ENCODE results near the gene KRTAP10-4. TPM values are rescaled to one million over a fixed set of nuclear protein-coding genes. Genes with fewer than 3 reads are reported as not detected.

The KRTAP10-4 gene
- total and polyA plus RNA-seq, 2 donors from 2014 or later = not detected

GRCh38 chr21:44581158-44581557 is 7.6 kb downstream of the KRTAP10-4 start:
- FAIRE-seq (no peak), DNase-seq (no peak)
- Histone ChIP-seq H3K36me3 (ENCODE audit: control insufficient read depth in 2 of 3, insufficient read depth in 3 of 3, low read length in 3 of 3) (no peaks in the 10 kb centered on the region), H3K9me3 (ENCODE audit: control insufficient read depth in 2 of 3, insufficient read depth in 1 of 3, low read length in 3 of 3) (peaks cover 0 to 10% (median 4%) of the 10 kb centered on the region in 3 donors), H3K27me3 (ENCODE audit: control insufficient read depth, insufficient read depth, low read length) (no peaks in the 10 kb centered on the region), H3K4me1 (ENCODE audit: control insufficient read depth in 2 of 3, insufficient read depth in 2 of 3, low read depth in 1 of 3, low read length in 3 of 3) (no peaks in the 10 kb centered on the region), H3K4me3 (ENCODE audit: low read length in 3 of 3) (no peak overlapping the region), H3K27ac (ENCODE audit: low read depth in 2 of 2, low read length in 2 of 2) (no peak overlapping the region), H3K9ac (ENCODE audit: low read length in 3 of 3) (no peak overlapping the region)
- TF ChIP-seq, protein P1, sequence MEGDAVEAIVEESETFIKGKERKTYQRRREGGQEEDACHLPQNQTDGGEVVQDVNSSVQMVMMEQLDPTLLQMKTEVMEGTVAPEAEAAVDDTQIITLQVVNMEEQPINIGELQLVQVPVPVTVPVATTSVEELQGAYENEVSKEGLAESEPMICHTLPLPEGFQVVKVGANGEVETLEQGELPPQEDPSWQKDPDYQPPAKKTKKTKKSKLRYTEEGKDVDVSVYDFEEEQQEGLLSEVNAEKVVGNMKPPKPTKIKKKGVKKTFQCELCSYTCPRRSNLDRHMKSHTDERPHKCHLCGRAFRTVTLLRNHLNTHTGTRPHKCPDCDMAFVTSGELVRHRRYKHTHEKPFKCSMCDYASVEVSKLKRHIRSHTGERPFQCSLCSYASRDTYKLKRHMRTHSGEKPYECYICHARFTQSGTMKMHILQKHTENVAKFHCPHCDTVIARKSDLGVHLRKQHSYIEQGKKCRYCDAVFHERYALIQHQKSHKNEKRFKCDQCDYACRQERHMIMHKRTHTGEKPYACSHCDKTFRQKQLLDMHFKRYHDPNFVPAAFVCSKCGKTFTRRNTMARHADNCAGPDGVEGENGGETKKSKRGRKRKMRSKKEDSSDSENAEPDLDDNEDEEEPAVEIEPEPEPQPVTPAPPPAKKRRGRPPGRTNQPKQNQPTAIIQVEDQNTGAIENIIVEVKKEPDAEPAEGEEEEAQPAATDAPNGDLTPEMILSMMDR (IDR thresholded peaks at IDR 0.05; ENCODE audit: borderline replicate concordance, extremely low read depth, insufficient read depth) = no peak
- intact Hi-C loops (cut with DNase I) = no loop called here

DNA sequence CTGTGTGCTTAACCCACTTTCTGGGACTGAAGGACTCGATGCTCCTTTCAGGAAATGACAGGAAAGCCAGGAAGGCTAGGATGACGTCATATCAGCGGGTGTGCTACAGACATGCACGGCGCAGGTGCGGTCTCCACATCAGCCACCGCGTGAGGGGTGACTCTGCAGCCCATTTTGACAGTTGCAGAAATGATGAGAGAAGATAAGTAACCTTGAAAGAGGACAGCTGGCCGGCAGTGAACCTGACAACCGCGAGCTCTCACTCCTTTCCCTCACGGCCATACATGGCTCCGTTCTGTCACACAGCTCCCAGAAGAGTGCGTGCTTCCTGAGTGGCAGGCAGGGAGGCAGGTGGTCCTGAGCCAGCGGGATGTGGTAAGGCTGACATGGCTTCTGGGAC is 8.5 kb downstream of the KRTAP10-4 start:
- intact Hi-C loops (cut with DNase I) = no loop called here
- DNase-seq = no peak
- TF ChIP-seq, protein P1 (IDR thresholded peaks at IDR 0.05; ENCODE audit: borderline replicate concordance, extremely low read depth, insufficient read depth) = no peak

GRCh38 chr21:44583089-44583799 is 9.7 kb downstream of the KRTAP10-4 start:
- Histone ChIP-seq H3K27ac (ENCODE audit: low read depth in 2 of 2, low read length in 2 of 2) (no peak overlapping the region), H3K27me3 (ENCODE audit: control insufficient read depth, insufficient read depth, low read length) (no peaks in the 10 kb centered on the region), H3K4me1 (ENCODE audit: control insufficient read depth in 2 of 3, insufficient read depth in 2 of 3, low read depth in 1 of 3, low read length in 3 of 3) (no peaks in the 10 kb centered on the region), H3K9ac (ENCODE audit: low read length in 3 of 3) (no peak overlapping the region), H3K9me3 (ENCODE audit: control insufficient read depth in 2 of 3, insufficient read depth in 1 of 3, low read length in 3 of 3) (peaks cover 0 to 2% (median 0%) of the 10 kb centered on the region in 3 donors), H3K4me3 (ENCODE audit: low read length in 3 of 3) (no peak overlapping the region), H3K36me3 (ENCODE audit: control insufficient read depth in 2 of 3, insufficient read depth in 3 of 3, low read length in 3 of 3) (no peaks in the 10 kb centered on the region)
- intact Hi-C loops (cut with DNase I) = no loop called here
- DNase-seq (peak in 3 of 5 donors; percentile 57 to 78 (median 61)), FAIRE-seq (no peak)
- TF ChIP-seq, protein P1 (IDR thresholded peaks at IDR 0.05; ENCODE audit: borderline replicate concordance, extremely low read depth, insufficient read depth) = no peak

More for the DNA sequence above, 8.5 kb downstream of the KRTAP10-4 start:
- H3K9me3 ChIP-seq (ENCODE audit: control insufficient read depth in 2 of 3, insufficient read depth in 1 of 3, low read length in 3 of 3) = peaks cover 0 to 5% (median 4%) of the 10 kb centered on the region in 3 donors
- no peak for FAIRE-seq
- H3K9ac ChIP-seq (ENCODE audit: low read length in 3 of 3) = no peak overlapping the region
- H3K4me3 ChIP-seq (ENCODE audit: low read length in 3 of 3) = no peak overlapping the region
- no peaks in the 10 kb centered on the region for H3K36me3 ChIP-seq (ENCODE audit: control insufficient read depth in 2 of 3, insufficient read depth in 3 of 3, low read length in 3 of 3)
- no peaks in the 10 kb centered on the region for H3K27me3 ChIP-seq (ENCODE audit: control insufficient read depth, insufficient read depth, low read length)
- H3K27ac ChIP-seq (ENCODE audit: low read depth in 2 of 2, low read length in 2 of 2) = no peak overlapping the region
- no peaks in the 10 kb centered on the region for H3K4me1 ChIP-seq (ENCODE audit: control insufficient read depth in 2 of 3, insufficient read depth in 2 of 3, low read depth in 1 of 3, low read length in 3 of 3)

All from kidney (tissue), 14 donors.